CD4-positive, alpha-beta T cell treated with Interferon alpha-2 for 1 hour (primary cell): ENCODE measurements around the gene CRYL1.

Experiments
- DNase-seq, 2 donors: peaks; one replicate each; pipeline ENCODE4 v3.0.0-alpha.2; 2020 to 2022

The CRYL1 gene

GRCh38 chr13:20491926-20492435 lies 33.7 kb downstream of the CRYL1 start:
- no peak for DNase-seq

- DNase-seq, result peak in 1 of 2 donors; percentile 62
Measured at GRCh38 chr13:20489185-20489820, 36.4 kb downstream of the CRYL1 start.

GRCh38 chr13:20487927-20488326 lies 37.7 kb downstream of the CRYL1 start:
- no peak for DNase-seq

DNA sequence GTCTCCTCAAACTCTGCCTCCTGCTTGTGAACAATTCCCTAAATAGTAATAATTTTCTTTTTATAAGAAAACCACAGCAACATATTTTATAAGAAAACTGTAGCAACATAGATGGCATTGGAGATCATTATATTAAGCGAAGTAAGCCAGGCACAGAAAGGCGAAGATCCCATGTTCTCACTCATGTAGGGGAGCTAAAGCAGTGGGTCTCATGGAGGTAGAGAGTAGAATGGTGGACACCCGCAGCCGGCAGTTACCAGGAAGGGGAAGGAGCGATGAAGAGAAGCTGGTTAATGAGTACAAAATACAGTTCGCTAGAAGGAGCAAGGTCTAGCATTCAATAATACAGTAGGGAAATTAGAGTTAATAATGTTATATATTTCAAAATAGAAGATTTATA lies 42.9 kb downstream of the CRYL1 start:
- DNase-seq, result no peak

DNA sequence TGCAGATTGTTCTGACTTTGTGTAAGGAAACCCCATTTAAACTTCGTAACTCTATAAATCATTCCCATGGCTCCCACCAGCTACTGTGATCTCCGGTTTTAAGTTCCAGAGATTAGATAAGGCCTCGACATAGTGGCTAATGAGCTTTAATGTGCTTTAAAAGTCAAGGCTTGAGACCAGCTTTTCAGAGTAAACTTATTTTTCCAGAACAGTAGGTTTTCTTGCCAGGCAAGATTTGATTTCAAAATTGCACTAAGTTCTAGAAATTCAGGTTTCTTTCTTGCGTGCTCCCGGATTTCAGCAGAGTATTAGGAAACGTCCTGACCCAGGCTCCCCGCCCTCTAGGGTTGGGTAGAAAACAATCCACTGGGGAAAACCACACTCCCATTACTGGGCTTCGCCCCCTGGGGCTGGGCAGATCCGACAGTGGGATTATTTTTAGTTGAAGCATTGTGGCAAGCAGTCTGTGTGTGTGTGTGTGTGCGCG lies 43.3 kb downstream of the CRYL1 start:
- no peak for DNase-seq

GRCh38 chr13:20477394-20477793 lies 48.3 kb downstream of the CRYL1 start:
- DNase-seq, result no peak

GRCh38 chr13:20475927-20476691 lies 49.5 kb downstream of the CRYL1 start:
- peak; percentile 68 to 75 for DNase-seq

GRCh38 chr13:20474515-20474914 lies 51.1 kb downstream of the CRYL1 start:
- DNase-seq, result no peak

GRCh38 chr13:20473888-20474287 lies 51.8 kb downstream of the CRYL1 start:
- no peak for DNase-seq

- no peak for DNase-seq
Measured at GRCh38 chr13:20473139-20473538, 52.5 kb downstream of the CRYL1 start.

- DNase-seq, result no peak
Measured at GRCh38 chr13:20472531-20472930, 53.1 kb downstream of the CRYL1 start.

DNA sequence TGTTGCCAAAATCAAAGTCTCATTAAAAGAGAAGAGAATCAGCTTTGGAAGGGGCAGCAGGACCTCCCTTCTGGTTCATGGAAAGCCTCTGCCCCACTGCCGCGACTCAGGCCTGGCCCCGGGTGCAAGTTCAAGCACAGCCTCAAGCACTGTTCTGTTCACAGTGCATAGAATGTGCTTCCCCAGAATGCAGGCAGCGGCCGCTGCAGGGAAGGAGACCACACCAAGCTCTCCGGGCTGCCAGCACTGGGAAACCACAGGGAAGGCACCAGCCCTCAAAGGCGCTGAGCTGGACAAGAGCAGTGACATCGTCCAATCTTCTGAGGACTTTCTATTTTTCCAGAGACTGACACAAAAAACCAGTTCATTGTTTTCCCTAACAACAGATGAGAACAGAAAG lies 55.5 kb downstream of the CRYL1 start:
- DNase-seq, result no peak

GRCh38 chr13:20466371-20466770 lies 59.3 kb downstream of the CRYL1 start:
- no peak for DNase-seq

- no peak for DNase-seq
Measured at GRCh38 chr13:20465218-20465879, 60.3 kb downstream of the CRYL1 start.

- DNase-seq, result no peak
Measured at GRCh38 chr13:20462921-20463320, 62.7 kb downstream of the CRYL1 start.

GRCh38 chr13:20462533-20462915 lies 63.1 kb downstream of the CRYL1 start:
- no peak for DNase-seq

DNA sequence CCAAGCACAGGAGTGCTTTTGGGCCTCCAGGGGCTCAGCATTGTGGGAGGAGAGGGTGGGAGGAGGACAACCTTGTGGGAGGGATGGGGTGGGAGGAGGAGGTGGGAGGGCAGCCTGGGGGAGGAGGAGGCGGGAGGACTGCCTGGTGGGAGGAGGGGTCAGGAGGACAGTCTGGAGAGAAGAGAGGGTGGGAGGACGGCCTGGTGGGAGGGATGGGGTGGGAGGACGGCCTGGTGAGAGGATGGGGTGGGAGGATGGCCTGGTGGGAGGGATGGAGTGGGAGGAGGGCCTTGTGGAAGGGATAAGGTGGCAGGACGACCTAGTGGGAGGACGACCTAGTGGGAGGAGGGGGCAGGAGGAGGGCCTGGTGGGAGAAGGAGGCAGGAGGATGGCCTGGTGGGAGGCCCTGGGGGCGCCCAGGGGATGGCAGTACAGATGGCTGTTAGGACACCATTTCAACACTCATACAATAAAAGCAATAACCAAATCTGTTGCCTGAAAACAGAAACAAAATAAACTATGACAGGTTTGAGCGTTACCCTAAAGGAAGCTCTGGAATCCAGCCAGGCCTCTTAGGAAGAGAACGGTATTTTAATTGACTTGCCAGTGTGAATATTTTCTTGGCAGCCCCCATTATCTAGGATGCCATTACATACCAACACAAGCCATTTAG lies 63.7 kb downstream of the CRYL1 start:
- no peak for DNase-seq

GRCh38 chr13:20461481-20461859 lies 64.2 kb downstream of the CRYL1 start:
- no peak for DNase-seq

DNA sequence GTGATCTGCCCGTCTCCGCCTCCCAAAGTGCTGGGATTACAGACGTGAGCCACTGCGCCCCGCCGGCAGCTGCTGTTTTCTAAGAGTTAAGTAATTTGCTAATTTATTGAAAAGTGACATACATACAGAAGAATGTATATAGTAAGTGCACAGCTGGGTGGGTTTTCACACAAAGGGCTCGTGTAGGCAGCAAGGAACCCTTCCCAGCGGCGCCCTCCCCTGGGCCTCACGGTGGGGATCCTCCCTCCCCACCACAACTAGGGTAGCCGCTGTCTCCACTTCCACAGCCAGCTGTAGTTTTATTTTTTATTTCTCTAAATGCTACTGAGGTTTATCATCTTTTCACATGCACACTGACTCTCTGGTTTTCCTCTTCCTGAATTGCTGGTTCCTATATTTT lies 64.9 kb downstream of the CRYL1 start:
- DNase-seq, result no peak

DNA sequence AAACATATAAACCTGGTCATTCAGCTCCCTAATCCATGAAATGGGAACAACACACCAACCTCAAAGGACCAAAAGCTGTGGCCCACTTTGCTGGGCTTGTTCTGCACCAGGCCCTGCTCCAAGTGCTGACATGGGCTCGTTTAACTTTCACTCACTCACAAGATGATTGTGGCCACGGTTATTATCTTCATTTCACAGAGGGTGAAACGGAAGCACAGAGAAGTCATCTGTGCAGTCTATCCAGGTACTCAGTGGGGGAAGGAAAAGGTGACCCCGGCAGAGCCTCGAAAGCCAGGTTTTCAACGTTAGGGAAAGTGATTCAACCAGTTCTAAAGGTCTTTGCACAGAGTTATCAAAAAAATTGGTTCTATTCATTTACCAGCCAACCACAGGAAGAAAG lies 68.0 kb downstream of the CRYL1 start:
- no peak for DNase-seq

DNA sequence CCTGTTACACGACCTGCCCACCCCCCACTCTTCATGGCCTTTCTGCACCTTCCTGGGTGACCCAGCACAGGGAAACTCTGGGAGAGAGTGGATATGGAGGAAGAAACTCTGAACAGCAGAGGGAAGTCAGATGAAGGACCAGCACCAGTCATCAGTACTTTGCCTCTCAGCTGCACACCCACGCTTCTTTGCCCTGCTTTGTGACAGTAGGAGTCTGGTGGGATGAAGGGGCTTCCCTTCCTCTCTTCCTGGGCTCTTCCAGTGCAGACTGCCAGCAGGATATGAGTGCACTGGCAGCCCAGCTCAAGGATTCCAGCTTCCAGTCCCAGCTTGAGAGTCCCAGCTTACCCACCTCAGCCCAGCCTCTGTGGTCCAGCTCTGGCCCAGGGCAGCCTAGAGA lies 68.9 kb downstream of the CRYL1 start:
- no peak for DNase-seq

GRCh38 chr13:20451397-20451796 lies 74.3 kb downstream of the CRYL1 start:
- DNase-seq, result no peak

- DNase-seq, result no peak
Measured at GRCh38 chr13:20448470-20448869, 77.2 kb downstream of the CRYL1 start.
